Pancreas (tissue), 10 donors: ENCODE results near the gene SGPP1. TPM values are rescaled to one million over a fixed set of nuclear protein-coding genes. Genes with fewer than 3 reads are reported as not detected.

Experiments used
- ATAC-seq, 4 donors: fragments of 200-7000 bp; cut with Tn5 transposase; one replicate each; pipeline versions ENCODE4 v1.8.0 to v1.9.1; 2020; ENCODE audit warnings: mild to moderate bottlenecking in 4 of 4, moderate library complexity in 4 of 4
- DNase-seq, 6 donors: peaks; one replicate each; pipeline ENCODE4 v3.0.0-alpha.2; 2020
- FAIRE-seq: peaks from 2 replicates; lab custom pipeline; 2012; peaks lifted over from hg19 to GRCh38; lab: Jason Lieb, UNC
- H3K27ac ChIP-seq, 4 donors: fragments of 200-600 bp; sonication (generic); 1 replicate in 3 of 4; 2 replicates in 1 of 4; pipeline versions ENCODE4 v1.5.0 to v1.8.0; 2020
- H3K27me3 ChIP-seq, 4 donors: fragments of 200-600 bp; one replicate each; pipeline ENCODE4 v1.8.0; 2021
- H3K36me3 ChIP-seq, 3 donors: fragments of 200-600 bp; sonication (generic) in 1 of 3; one replicate each; pipeline versions ENCODE4 v1.5.0 to v1.8.0; 2020 to 2021
- H3K4me1 ChIP-seq, 3 donors: fragments of 200-600 bp; one replicate each; pipeline ENCODE4 v1.8.0; 2021
- H3K4me3 ChIP-seq, 4 donors: fragments of 200-600 bp; sonication (generic) in 2 of 4; one replicate each; pipeline versions ENCODE4 v1.5.0 to v1.8.0; 2020 to 2021
- H3K9me3 ChIP-seq, 4 donors: fragments of 200-600 bp; one replicate each; pipeline ENCODE4 v1.8.0; 2021
- whole genome bisulfite sequencing, 2 donors: extraction: QIAGEN DNeasy Blood & Tissue Kit; methylation state at CpG; one replicate each; pipeline ENCODE4 v1.1.7; 2013; 5-methylcytosine and 5-hydroxymethylcytosine counted together
- intact Hi-C, 3 donors: fragments of 100-400 bp; cut with DNase I; formaldehyde crosslinking; loops; one replicate each; pipeline versions ENCODE4 v1.11.1 to v1.14.2; 2022
- polyA plus RNA-seq, 2 donors: library from polyadenylated mRNA; stranded (reverse); fragments of 200-250 nt; gene quantifications; one replicate each; pipeline ENCODE4 v1.2.3, GENCODE V29; 2013
- total RNA-seq, 6 donors: library from RNA; stranded (reverse); fragmentation: NEBNext Ultra II Directional in 4 of 6; extraction: Animal tissue kit (Norgen Biotek cat#: 25700) in 4 of 6; gene quantifications; one replicate each; pipeline versions ENCODE4 v1.2.1 to v1.2.4, GENCODE V29; 2021 to 2023
- TF ChIP-seq, protein P1 (sequence below), 4 donors: fragments of 200-600 bp; sonication (generic) in 3 of 4; IDR thresholded peaks; one replicate each; pipeline versions ENCODE4 v1.5.0 to v1.8.0; 2021; ENCODE audit warnings: antibody characterized with exemption in 4 of 4
- donor health status: healthy with polysubstance abuse.
- donor health status: DM: no; HTN: no; CAD: no; lungs with moderate emphysema.
- donor health status: DM: no; HTN: no; CAD: no.
- donor health status: control.
- donor health status: control.
- donor health status: Bipolar disorder and iron deficiency.
- donor health status: DM: yes; HTN: yes; CAD: no.
- donor health status: DM: no; HTN: no; CAD: no.
- donor health status: DM: no; HTN: no; CAD: no.
- donor health status: DM: yes; HTN: yes; CAD: no.

Gene SGPP1
- total and polyA plus RNA-seq, 8 donors, result 5.7 to 14.3 (median 10.9) TPM

GRCh38 chr14:63730659-63731058 is 2.8 kb upstream of the SGPP1 start:
- H3K27me3 ChIP-seq, result no peaks in the 10 kb centered on the region
- DNase-seq (no peak), FAIRE-seq (no peak), ATAC-seq (no peak)
- WGBS, 2 donors, result 66 to 67% methylated on average over 3 of the region's 3 CpGs
- peaks cover 0 to 12% (median 9%) of the 10 kb centered on the region in 3 donors for H3K4me1 ChIP-seq
- no peak overlapping the region for H3K4me3 ChIP-seq
- TF ChIP-seq, protein P1, sequence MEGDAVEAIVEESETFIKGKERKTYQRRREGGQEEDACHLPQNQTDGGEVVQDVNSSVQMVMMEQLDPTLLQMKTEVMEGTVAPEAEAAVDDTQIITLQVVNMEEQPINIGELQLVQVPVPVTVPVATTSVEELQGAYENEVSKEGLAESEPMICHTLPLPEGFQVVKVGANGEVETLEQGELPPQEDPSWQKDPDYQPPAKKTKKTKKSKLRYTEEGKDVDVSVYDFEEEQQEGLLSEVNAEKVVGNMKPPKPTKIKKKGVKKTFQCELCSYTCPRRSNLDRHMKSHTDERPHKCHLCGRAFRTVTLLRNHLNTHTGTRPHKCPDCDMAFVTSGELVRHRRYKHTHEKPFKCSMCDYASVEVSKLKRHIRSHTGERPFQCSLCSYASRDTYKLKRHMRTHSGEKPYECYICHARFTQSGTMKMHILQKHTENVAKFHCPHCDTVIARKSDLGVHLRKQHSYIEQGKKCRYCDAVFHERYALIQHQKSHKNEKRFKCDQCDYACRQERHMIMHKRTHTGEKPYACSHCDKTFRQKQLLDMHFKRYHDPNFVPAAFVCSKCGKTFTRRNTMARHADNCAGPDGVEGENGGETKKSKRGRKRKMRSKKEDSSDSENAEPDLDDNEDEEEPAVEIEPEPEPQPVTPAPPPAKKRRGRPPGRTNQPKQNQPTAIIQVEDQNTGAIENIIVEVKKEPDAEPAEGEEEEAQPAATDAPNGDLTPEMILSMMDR (IDR thresholded peaks at IDR 0.05), result no peak
- intact Hi-C loops, result no loop called here
- H3K36me3 ChIP-seq, result no peaks in the 10 kb centered on the region
- H3K27ac ChIP-seq, result no peak overlapping the region
- H3K9me3 ChIP-seq, result no peaks in the 10 kb centered on the region

DNA sequence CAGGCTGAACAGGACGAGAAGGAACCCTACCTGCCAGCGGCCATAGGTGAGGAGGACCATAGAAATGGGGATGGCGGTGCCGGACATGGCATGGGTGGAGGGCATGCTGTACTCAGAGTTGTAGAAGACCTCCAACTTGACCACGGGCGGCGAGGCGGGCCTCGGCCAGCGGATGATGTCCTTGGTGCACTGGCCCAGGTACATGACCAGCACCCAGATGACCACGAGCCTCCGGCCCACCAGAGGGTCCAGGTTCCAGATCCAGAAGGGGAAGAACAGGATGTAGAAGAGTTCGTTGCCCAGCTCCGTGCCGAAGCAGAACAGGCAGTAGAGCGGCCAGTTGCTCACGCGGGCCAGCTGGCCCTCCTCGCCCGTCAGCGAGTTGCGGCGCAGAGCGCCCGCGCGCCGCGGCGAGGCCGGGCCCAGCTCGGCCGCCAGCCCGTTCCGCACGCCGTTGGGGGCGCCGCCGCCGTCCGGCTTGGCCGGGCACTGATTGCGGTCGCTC is 582 bp downstream of the SGPP1 start:
- Histone ChIP-seq H3K27ac (peak overlapping the region; percentile 90 to 95 (median 93)), H3K27me3 (no peaks in the 10 kb centered on the region), H3K9me3 (no peaks in the 10 kb centered on the region), H3K36me3 (no peaks in the 10 kb centered on the region), H3K4me1 (peaks cover 0 to 19% (median 14%) of the 10 kb centered on the region in 3 donors), H3K4me3 (peak overlapping the region; percentile 83 to 98 (median 96))
- no peak for FAIRE-seq
- DNase-seq, result peak; percentile 27 to 81 (median 50)
- 0% methylated on average over 35 to 45 of the region's 45 CpGs for WGBS, 2 donors
- intact Hi-C loops, result no loop called here
- peak; percentile 70 to 83 (median 76) for ATAC-seq
- TF ChIP-seq, protein P1 (IDR thresholded peaks at IDR 0.05), result no peak

DNA sequence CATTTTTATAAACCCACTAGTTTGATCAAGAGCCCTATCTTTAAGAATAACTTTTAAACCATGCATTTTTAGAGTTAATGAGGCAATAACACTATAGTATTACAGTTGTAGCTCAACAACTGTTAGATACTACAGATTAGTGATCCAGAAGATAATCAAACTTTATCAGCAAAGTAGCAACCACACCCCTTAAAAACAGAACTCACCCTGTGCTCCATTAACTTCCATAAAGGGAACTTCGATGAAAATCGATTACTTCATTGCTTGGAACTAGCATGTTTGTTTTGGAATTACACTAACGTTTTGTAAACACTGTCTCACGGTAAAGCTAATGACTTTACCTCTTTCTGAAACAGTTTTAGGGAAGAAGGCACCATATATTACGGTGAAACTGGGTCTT is 1.4 kb downstream of the SGPP1 start:
- FAIRE-seq (no peak), ATAC-seq (peak; percentile 5 to 17 (median 5)), DNase-seq (no peak)
- Histone ChIP-seq H3K9me3 (no peaks in the 10 kb centered on the region), H3K27ac (peak overlapping the region; percentile 90 to 95 (median 93)), H3K36me3 (no peaks in the 10 kb centered on the region), H3K4me3 (peak overlapping the region; percentile 83 to 98 (median 96)), H3K27me3 (no peaks in the 10 kb centered on the region), H3K4me1 (peaks cover 0 to 19% (median 14%) of the 10 kb centered on the region in 3 donors)
- TF ChIP-seq, protein P1 (IDR thresholded peaks at IDR 0.05), result no peak
- 1 to 2% methylated on average over 5 of the region's 5 CpGs for WGBS, 2 donors
- intact Hi-C loops, result no loop called here

GRCh38 chr14:63725786-63726460 is 1.9 kb downstream of the SGPP1 start:
- 22 to 23% methylated on average over 8 of the region's 8 CpGs for WGBS, 2 donors
- TF ChIP-seq, protein P1 (IDR thresholded peaks at IDR 0.05), result no peak
- peak overlapping the region in 3 of 4 donors; percentile 83 to 98 (median 94) for H3K4me3 ChIP-seq
- no peaks in the 10 kb centered on the region for H3K36me3 ChIP-seq
- H3K27me3 ChIP-seq, result no peaks in the 10 kb centered on the region
- H3K4me1 ChIP-seq, result peaks cover 0 to 19% (median 14%) of the 10 kb centered on the region in 3 donors
- FAIRE-seq (no peak), ATAC-seq (no peak), DNase-seq (no peak)
- intact Hi-C loops, result no loop called here
- no peaks in the 10 kb centered on the region for H3K9me3 ChIP-seq
- peak overlapping the region in 1 of 4 donors; percentile 93 for H3K27ac ChIP-seq

DNA sequence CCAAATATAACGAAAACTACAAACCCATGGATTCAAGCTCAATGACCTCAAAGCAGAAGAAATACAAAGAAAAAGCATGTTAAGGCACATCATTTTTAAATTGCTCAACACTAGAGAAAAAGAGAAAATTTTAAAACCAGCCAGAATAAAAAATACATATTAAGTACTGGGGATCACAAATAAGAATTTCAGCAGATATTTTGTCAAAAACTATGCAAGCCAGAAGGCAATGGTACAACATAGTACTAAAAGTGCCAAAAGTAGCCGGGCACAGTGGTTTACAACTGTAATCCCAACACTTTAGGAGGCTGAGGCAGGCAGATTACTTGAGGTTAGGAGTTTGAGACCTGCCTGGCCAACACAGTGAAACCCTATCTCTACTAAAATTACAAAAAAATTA is 10.2 kb downstream of the SGPP1 start:
- intact Hi-C loops, result loop anchor here in 1 of 3 donors (10.0 kb wide), 1 partner anchor 53 kb away; no protein-coding TSS in a partner anchor
- TF ChIP-seq, protein P1 (IDR thresholded peaks at IDR 0.05), result no peak

More for the DNA sequence above, 10.2 kb downstream of the SGPP1 start:
- Histone ChIP-seq H3K27ac (no peak overlapping the region), H3K4me3 (no peak overlapping the region), H3K27me3 (no peaks in the 10 kb centered on the region), H3K36me3 (no peaks in the 10 kb centered on the region), H3K4me1 (no peaks in the 10 kb centered on the region), H3K9me3 (no peaks in the 10 kb centered on the region)
- peak in 2 of 4 donors; percentile 38 to 67 for ATAC-seq
- no peak for DNase-seq
- FAIRE-seq, result no peak
- WGBS, 2 donors, result 94 to 96% methylated on average over 2 of the region's 2 CpGs
